ENCODE results near the gene EIF3B.
"Not testable (repeated sequence)": the region's sequence is repeated elsewhere in the genome, so short reads cannot be mapped to it uniquely, and the experiment has no call there.

EIF3B gene

DNA sequence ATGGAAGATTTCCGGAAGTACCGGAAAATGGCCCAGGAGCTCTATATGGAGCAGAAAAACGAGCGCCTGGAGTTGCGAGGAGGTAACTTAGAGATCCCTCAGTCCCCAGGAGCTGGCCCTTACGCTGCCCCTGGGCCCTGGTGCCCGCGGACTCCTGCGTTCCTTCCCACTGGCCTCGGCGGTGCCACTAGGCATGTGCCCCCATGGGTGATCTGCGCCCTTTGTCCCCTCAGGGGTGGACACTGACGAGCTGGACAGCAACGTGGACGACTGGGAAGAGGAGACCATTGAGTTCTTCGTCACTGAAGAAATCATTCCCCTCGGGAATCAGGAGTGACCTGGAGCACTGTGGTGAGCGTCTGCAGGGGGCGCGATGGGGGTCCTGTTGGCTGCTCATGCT is 24.5 kb downstream of the EIF3B start:
- no peak for DNase-seq

DNA sequence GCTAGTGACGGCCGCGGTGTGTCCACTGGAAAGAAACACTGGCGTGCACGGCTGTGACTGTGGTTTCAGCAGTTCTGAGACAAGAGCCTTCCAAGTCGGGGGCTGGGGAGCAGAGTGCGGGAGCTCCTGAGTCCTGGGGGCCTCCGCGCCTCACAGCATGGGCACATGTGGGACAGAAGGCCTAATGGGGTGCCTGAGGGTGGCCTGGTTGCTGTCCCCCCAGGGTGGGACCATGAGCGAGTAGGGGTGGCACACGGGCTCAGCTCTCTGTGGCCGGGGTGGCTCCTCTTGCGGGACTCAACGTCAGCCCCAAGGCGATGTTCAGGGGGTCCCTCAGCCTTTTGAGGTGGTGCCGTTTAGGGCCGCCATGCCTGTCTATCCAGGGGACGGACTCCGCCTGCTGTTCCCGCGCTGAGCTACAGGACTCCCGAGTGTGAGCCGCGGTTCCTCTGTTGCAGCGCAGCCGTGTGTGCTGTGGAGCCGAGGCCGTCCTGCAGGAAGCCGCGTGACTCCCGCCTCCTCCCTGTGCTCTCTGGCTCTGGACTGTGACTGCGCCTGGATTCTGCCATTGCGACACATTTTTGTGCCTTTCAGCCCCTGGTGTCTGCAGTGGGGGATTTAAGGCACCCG is 25.3 kb downstream of the EIF3B start:
- DNase-seq, result no peak

DNA sequence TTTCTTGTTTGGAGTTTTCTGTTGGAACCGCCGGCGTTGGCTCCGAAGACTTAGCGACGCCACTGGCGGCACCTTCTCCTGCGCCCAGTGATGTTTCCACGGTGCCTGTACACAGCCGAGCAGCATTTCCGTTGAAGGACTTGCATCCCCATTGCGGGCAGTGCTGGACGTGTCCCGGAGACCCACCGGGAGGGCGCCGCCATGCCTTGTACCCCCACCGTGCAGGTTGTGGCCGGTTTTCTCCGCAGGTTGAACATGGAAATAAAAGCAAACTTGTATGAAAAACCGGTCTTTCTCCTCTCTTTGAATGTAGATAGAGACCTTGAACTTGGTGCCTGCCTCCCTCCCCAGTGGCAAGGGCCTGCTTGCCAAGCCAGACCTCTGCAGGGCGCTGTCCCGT is 25.8 kb downstream of the EIF3B start:
- DNase-seq, result no peak

DNA sequence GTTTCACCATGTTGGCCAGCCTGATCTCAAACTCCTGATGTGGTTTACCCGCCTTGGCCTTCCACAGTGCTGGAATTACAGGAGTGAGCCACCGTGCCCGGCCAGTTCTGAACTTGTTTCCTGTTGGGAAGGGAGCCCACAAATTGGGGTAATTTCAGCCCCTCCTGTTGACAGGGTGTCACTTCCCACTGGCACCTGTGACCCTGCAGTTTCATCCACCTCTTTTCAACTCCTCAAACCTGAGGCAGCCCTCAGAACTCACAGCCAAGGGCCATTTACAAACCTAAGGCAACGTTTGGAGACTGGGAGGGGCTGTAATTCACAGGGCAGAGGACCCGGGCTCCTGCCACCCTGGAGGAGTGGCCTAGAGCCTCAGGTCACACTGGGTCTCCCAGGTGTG is 26.6 kb downstream of the EIF3B start:
- no peak for DNase-seq

DNA sequence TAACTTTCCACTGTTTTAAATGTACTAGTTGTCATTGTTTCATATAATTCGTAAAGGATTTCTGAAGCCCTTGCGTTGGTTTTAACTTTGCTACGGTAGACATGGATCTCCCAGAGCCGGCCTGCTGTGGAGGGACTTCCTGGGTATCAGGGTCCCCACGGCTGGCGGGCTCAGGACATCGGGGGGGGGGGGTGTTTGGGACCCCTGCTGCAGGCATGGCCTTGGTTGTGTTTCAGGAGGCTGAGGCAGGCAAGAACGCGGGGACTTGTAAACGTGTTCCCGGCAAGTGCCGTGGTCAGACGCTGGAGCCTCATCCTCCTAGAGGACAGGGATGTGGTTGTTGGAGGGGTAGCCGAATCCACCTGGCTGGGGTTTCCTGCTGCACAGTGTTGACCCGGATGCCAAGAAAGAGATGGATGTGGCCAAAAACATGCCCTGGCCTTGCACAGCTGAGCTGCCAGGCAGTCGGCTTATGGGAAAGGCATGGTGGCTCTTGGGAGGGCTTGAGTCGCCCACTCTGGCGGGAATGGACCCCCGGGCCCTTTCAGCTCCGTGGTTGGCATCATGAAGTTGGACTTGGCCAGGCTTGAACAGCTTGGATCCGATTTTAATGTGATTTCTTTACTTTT is 27.4 kb downstream of the EIF3B start:
- no peak for DNase-seq

DNA sequence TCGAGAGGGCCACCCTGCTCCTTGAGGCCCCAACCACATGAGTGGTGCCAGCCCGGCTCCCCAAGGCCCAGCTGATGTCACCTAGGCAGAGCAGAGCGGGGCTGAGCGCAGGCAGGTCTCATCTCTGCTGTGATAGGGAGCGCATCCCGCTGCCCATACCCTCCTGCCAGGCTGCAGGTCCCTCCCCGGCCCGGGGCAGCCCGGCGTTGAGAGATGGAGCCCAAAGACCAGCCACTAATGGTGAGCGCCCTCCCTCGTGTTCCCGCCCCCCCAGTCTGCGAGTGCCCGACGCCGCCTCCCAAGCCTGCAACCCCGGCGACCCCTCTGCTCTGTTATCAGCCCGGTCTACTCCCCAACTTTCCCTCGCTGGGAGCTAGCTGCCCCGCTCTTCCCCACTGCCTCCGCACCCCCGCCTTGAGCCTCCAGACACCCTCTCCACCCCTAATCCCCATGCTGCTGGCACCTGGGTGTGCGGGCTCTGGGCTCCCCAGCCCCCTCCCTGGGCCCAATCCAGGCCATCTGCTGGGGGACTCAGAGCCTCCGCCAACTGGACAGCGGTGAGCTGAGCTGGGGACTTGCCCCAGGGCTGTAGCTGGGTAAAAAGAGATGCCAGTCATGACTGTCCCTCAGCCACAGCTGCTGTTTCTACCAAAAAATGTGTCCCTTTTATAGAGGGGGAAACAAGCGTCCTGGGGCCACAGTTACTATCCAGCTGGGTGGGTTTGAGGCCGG is 29.1 kb downstream of the EIF3B start:
- DNase-seq, result no peak

DNA sequence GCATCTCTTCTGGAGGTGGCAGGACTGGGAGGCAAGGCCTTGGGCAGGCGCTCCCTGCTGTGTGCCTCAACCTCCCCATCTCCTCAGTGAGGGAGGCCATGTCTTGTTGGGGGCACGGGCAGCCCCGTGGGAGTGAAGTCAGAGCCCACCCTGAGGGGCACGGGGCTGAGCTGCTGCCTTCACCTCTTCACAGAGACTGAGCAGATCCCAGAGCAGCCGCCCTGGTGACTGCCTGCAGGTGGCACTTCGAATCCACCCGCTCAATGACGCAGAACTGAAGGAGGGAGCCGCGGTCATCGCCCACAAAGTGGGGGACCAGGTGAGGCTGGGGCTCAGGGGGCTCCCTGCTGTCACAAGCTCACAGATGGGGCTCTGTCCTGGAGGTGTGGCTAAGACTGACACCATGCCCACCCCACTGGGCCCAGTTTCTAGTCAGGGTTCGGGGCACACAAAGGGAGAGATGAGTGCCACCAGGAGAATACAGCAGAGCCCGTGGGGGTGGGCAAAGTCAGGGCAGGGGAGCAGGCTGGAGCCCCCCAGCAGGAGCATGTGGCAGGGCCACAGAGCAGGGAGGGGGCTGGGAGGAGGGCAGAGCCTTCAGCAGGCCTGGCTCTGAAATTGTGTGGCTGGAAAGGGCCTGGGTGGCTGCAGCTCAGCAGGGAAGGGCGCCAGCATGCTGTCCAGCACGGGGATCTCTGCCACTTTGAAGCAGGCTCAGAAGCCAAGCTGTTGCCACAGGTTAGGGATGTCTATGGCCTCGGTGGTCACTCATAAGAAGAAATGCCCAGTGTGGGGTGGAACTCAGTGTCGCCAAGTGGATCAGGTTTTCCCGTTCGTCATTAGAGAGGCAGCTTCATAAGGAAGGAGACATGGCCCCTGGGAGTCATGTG is 30.0 kb downstream of the EIF3B start:
- no peak for DNase-seq

DNA sequence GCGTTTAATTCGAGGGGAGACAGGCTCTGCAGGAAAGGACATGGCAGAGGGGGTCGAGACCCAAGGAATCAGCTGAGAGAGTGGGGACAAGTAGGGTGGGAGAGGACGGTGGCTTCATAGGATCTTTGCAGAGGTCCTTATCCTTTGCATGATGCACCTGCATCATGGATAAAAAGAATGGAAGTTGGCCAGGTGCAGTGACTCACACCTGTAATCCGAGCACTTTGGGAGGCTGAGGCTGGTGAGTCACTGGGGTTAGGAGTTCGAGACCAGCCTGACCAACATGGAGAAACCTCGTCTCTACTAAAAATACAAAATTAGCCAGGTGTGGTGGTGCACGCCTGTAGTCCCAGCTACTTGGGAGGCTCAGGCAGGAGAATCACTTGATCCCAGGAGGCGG is 31.5 kb downstream of the EIF3B start:
- not testable (repeated sequence) for DNase-seq

DNA sequence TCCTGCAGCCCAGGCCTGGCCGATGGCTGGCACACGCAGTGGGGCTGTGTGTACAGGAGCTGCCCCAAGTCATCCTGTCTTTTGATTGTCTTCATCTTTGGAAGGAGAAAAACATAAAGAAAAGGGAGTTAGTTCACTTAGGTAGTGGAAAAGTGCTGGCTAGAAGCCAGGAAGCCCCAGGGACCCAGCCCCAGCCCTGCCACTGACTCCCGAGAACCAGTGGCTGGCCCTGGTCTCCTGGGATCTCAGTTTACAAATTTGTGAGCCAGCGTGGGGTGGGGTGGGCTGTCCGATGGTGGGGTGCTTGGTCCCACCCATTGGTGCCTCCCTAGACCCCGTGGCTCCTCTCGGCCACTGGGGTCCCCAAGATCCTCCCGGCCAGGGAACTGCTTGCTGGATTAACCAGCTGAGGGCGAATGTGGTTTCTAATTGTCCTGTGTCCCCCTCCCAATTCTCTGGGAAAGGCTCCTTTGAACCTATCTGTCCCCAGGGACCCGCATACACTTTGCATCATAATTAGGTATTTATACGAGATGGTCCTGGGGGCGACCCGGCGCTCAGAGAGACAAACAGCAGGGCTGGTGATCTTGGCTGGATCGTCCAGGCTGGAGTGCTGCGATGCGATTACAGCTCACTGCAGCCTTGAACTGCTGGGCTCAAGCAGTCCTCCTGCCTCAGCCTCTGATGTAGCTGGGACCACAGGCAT is 32.5 kb downstream of the EIF3B start:
- DNase-seq, result no peak

DNA sequence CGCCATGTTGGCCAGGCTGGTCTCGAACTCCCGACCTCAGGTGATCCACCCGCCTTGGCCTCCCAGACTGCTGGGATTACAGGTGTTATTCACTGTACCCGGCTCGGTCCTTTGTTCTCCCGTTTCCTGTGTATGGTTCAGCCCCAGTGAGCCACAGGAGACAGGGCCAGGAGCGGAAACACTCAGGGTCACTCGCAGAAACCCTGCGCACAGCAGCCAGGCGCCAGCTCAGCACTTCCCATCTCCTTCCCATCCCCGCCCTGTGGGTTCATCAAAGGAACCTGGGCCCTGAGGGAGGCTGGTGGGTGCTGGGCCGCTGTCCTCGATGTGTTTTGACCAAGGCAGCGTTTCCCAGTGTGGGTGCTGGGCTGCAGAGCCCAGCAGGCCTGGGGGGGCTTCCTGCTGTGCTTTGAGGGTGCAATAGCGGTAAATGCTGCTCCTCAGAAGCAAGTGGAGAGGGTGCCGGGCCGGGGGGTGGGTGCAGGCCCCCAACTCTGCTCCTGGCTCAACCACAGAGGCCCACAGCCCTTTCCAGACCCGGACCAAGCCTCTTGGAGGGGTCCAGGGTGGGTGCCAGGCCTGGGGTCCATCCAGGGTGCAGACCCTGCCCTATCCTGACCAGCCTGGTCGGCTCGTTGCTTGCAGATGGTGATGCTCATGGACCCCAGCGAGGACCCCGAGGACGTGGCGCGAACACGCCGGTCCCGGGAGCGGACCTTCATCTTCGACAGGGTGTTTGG is 33.4 kb downstream of the EIF3B start:
- no peak for DNase-seq

DNA sequence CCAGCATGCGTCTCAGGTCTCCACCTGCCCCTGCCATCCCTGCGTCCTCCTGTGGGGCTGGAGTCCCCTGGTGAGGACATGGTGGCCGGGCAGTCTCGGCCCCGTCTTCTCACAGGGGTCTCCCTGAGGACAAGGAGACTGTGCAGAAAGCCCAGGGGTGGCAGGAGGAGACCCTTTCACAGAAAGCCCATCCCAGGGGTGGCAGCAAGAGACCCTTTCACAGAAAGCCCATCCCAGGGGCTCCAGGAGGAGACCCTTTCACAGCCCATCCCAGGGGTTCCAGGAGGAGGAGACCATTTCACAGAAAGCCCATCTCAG is 34.0 kb downstream of the EIF3B start:
- DNase-seq, result no peak

DNA sequence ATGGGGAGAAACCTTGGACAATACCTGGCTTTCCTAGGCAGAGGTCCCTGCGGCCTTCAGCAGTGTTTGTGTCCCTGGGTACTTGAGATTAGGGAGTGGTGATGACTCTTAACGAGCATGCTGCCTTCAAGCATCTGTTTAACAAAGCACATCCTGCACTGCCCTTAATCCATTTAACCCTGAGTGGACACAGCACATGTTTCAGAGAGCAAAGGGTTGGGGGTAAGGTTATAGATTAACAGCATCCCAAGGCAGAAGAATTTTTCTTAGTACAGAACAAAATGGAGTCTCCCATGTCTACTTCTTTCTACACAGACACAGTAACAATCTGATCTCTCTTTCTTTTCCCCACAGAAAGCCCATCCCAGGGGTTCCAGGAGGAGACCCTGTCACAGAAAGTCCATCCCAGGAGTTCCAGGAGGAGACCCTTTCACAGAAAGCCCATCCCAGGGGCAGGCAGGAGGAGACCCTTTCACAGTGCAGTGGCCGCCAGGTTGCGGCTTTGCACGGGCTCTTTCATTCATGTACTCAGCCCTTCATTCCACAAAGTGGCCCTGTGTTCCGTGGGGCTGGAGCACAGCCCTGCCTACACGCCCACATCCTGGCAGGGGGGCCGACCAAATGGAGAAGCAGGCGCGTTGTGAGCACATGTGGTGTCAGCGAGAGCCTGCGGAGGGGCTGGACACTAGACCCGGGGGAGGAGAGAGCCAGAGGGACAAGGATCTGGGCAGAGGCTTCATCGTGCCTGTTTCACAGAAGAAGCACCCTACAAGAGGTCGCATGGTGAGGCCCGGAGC is 35.6 kb downstream of the EIF3B start:
- not testable (repeated sequence) for DNase-seq

DNA sequence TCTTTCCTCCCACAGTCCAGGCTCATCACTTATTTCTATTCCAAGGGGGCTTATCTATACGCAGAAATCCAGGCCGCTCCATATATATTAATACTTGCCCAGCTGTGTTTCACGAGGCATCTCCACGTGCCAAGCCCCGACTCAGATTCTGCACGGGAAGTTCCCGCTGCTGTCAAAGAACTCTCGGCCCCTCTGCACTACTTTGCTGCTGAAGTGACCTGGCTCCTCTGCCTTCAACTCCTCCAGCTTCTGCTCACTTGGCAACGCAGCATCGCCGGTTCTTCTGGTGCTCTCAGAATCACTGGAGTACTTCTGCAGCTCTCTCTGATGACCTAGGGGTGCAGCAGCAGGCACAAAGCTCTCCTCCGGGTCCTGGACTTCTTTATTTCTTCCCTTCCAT is 39.1 kb downstream of the EIF3B start:
- DNase-seq, result no peak

DNA sequence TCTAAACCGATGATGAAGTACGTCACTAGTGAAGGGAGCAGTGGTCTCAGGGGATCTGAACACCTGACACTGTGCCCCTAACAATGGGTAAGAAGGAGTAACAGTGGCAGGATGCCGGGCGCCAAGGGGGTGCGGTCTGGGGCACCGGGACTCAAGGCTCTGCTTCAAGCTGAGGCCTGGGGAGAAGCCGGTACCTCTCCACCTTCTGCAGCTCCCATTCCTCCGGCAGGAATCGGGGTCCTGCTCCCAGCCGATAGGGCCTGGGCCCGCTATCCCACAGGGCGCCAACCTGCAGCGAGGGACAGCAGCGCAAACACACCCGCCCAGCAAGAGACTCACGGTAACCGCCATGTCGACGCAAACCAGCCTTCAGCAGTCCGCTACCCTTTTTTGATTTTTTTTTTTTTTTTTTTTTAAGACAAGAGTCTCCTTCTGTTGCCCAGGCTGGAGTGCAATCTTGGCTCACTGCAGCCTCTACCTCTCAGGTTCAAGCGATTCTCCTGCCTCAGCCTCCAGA is 40.0 kb downstream of the EIF3B start:
- no peak for DNase-seq

DNA sequence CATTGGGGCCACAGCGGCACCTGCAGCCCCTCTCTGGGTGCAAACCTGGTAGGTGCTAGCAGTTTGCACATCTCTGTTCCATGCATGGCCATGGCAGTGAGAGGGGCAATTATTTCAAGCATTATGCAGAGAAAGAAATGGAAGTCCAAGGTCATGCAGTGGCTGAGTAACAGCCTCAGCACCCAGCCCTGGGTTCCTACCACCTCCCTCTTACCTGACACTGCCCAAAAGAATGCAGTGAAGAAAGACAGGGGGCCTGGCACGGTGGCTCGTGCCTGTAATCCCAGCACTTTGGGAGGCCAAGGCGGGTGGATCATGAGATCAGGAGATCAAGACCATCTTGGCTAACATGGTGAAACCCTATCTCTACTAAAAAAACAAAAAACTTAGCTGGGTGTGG is 43.9 kb downstream of the EIF3B start:
- no peak for DNase-seq

DNA sequence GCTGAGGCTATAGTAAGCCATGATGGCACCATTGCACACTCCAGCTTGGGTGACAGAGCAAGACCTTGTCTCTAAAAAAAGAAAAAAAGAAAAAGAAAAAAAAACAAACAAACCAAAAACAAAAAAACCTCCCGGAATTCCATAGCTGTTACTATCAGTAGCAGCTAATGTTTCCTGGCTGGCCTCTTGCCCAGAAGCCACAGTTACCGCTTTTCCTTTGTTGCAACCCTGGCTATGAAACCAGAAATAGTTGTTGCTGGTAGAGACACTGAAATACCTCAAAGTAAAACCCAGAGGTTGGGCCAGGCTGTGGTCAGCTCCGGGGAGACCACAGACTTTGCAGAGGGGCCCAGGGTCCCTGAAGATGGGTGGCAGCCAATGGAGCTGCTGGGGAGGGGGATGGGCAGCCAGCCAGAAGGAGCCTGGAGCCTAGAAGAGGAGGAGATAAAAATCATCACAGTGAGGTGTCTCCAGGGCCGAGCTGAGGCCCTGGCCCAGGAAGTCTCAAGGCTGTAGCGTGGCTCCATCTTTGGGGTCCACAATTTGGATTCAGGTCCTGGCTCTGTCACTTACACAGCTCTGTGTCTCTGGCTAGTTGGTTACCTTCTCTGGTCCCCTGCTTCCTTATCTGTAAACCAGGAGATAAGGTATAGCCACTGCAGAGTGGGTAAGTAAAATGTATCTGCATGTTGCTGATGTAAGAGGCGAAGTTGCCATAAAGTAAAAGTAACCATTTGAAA is 45.4 kb downstream of the EIF3B start:
- no peak for DNase-seq

DNA sequence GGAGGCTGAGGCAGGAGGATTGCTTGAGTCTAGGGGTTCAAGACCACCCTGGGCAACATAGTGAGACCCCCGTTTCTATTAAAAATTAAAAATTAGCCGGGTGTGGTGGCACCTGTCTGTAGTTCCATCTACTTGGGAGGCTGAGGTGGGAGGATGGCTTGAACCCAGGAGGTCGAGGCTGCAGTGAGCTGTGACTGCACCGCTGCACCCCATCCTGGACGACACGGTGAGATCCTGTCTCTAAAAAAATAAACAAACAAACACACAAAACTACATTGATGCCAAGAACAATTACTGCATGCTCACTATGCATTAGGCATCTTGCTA is 48.0 kb downstream of the EIF3B start:
- DNase-seq, result no peak

DNA sequence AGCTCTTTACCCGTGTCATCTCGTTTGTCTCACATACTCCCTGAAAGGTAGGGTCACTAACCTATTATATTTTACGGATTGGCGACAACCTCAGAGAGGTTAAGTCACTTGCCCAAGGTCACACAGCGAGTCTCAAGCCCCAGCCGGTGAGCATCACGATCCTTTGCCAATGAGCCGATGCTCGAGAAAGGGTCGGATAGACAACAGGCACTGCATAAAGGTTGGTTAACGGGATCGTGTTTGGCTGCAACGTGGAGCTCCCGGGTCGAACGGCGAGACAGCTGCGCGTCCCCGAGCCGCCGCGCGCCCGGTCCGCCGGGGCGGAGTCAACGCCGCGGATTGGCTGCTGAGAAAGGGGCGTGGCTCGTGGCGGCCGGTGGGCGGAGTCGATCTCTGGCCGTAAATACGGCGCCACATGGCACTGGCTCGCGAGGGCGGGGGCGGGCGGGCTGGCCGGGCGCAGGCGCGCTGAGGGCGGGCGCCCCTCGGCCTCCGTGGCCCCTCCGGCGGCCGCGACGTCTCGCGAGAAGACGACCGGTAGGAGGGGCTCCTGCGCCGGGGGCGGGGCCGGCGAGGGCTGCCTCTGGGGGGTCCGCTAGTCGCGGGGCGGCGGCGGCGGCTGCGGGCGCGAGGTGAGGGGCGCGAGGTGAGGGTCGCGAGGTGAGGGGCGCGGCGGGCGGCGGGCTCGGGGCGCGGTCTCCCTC is 48.5 kb downstream of the EIF3B start, which contains the start of gene CHST12:
Gene CHST12 (plus strand): TSS at position 598 of the 704 bp plus-strand sequence. CDS start 29,029 bp downstream, outside the sequence.
- peak; percentile 83 to 89 for DNase-seq

Measured in NCI-H1930 (cell line).